ENCODE results near the gene UTP11. TPM values are rescaled to one million over a fixed set of nuclear protein-coding genes. Genes with fewer than 3 reads are reported as not detected.

Gene UTP11
- polyA plus RNA-seq, 1 donor from 2014 or later, result 144 TPM

GRCh38 chr1:38044221-38045215 is 32.0 kb downstream of the UTP11 start:
- Histone ChIP-seq H3K9me3 (ENCODE audit: low read length) (no peaks in the 10 kb centered on the region), H4K20me1 (ENCODE audit: insufficient read depth) (peaks cover 20% of the 10 kb centered on the region), H3K9me2 (ENCODE audit: insufficient read depth, low read length) (no peaks in the 10 kb centered on the region), H2AFZ (ENCODE audit: low read depth, low read length) (no peak overlapping the region), H3K27ac (ENCODE audit: low read length) (no peak overlapping the region), H3K9ac (ENCODE audit: low read length) (peak overlapping the region; percentile 58), H3K4me3 (ENCODE audit: low read length) (peak overlapping the region; percentile 73), H3K4me2 (ENCODE audit: low read length) (peak overlapping the region; percentile 69), H3K27me3 (ENCODE audit: insufficient read depth, low read depth, low read length) (peaks cover 39% of the 10 kb centered on the region), H3K79me2 (replicated peaks; ENCODE audit: insufficient read depth, low read length) (peaks cover 29% of the 10 kb centered on the region), H3F3A (ENCODE audit: insufficient read depth, low read length, poor library complexity, severe bottlenecking) (no peaks in the 10 kb centered on the region), H3K36me3 (ENCODE audit: insufficient read depth, low read length) (no peaks in the 10 kb centered on the region)
- TF ChIP-seq, protein P1, sequence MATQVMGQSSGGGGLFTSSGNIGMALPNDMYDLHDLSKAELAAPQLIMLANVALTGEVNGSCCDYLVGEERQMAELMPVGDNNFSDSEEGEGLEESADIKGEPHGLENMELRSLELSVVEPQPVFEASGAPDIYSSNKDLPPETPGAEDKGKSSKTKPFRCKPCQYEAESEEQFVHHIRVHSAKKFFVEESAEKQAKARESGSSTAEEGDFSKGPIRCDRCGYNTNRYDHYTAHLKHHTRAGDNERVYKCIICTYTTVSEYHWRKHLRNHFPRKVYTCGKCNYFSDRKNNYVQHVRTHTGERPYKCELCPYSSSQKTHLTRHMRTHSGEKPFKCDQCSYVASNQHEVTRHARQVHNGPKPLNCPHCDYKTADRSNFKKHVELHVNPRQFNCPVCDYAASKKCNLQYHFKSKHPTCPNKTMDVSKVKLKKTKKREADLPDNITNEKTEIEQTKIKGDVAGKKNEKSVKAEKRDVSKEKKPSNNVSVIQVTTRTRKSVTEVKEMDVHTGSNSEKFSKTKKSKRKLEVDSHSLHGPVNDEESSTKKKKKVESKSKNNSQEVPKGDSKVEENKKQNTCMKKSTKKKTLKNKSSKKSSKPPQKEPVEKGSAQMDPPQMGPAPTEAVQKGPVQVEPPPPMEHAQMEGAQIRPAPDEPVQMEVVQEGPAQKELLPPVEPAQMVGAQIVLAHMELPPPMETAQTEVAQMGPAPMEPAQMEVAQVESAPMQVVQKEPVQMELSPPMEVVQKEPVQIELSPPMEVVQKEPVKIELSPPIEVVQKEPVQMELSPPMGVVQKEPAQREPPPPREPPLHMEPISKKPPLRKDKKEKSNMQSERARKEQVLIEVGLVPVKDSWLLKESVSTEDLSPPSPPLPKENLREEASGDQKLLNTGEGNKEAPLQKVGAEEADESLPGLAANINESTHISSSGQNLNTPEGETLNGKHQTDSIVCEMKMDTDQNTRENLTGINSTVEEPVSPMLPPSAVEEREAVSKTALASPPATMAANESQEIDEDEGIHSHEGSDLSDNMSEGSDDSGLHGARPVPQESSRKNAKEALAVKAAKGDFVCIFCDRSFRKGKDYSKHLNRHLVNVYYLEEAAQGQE (IDR thresholded peaks at IDR 0.05; ENCODE audit: borderline replicate concordance), result no peak
- TF ChIP-seq POLR2AphosphoS5 (IDR thresholded peaks at IDR 0.05) (peak; percentile 84), EZH2 (IDR thresholded peaks at IDR 0.05; ENCODE audit: borderline replicate concordance, insufficient read depth, low read length, poor library complexity, severe bottlenecking) (no peak), SMC3 (conservative IDR thresholded peaks at IDR 0.05; ENCODE audit: poor library complexity) (peak; percentile 14), MXI1 (conservative IDR thresholded peaks at IDR 0.05; ENCODE audit: poor library complexity, severe bottlenecking) (no peak)

- Histone ChIP-seq H3K27me3 (ENCODE audit: insufficient read depth, low read depth, low read length) (peaks cover 39% of the 10 kb centered on the region), H3F3A (ENCODE audit: insufficient read depth, low read length, poor library complexity, severe bottlenecking) (no peaks in the 10 kb centered on the region), H3K4me3 (ENCODE audit: low read length) (peak overlapping the region; percentile 73), H3K9me3 (ENCODE audit: low read length) (no peaks in the 10 kb centered on the region), H3K27ac (ENCODE audit: low read length) (no peak overlapping the region), H3K9ac (ENCODE audit: low read length) (peak overlapping the region; percentile 58), H2AFZ (ENCODE audit: low read depth, low read length) (no peak overlapping the region), H3K4me2 (ENCODE audit: low read length) (peak overlapping the region; percentile 59), H3K36me3 (ENCODE audit: insufficient read depth, low read length) (no peaks in the 10 kb centered on the region), H4K20me1 (ENCODE audit: insufficient read depth) (peaks cover 20% of the 10 kb centered on the region), H3K79me2 (replicated peaks; ENCODE audit: insufficient read depth, low read length) (peaks cover 29% of the 10 kb centered on the region), H3K9me2 (ENCODE audit: insufficient read depth, low read length) (no peaks in the 10 kb centered on the region)
- TF ChIP-seq CTCF (IDR thresholded peaks at IDR 0.05; ENCODE audit: poor library complexity, severe bottlenecking), result no peak
- peak; percentile 52 for TF ChIP-seq MXI1 (conservative IDR thresholded peaks at IDR 0.05; ENCODE audit: poor library complexity, severe bottlenecking)
Observed at GRCh38 chr1:38045401-38046332, 33.1 kb downstream of the UTP11 start.
